Subcutaneous adipose tissue (tissue), 4 donors: ENCODE results near the gene RNF112. TPM values are rescaled to one million over a fixed set of nuclear protein-coding genes. Genes with fewer than 3 reads are reported as not detected.

ENCODE experiments used
- CTCF ChIP-seq: fragments of 450-650 bp; IDR thresholded peaks from one replicate; pipeline ENCODE4 v1.5.1; 2016; ENCODE audit warnings: low read depth, mild to moderate bottlenecking, control low read depth, antibody characterized with exemption, moderate library complexity
- total RNA-seq, 4 donors: library from RNA; depleted of rRNA; stranded (reverse); fragments of >200 nt; gene quantifications; one replicate each; pipeline ENCODE4 v1.1.0, GENCODE V29; 2016

Gene RNF112
- total RNA-seq, 4 donors from 2014 or later: 0.68 to 7.5 (median 1.0) TPM

- no peak for TF ChIP-seq CTCF
These were observed 28.2 kb upstream of the RNF112 start for GRCh38 chr17:19382531-19383444.

- TF ChIP-seq CTCF: no peak
These were observed 27.2 kb upstream of the RNF112 start for GRCh38 chr17:19383681-19384470.

- TF ChIP-seq CTCF: no peak
These were observed 26.2 kb upstream of the RNF112 start for GRCh38 chr17:19384723-19385391.

- TF ChIP-seq CTCF: no peak
These were observed 25.5 kb upstream of the RNF112 start for GRCh38 chr17:19385521-19385983.

- TF ChIP-seq CTCF: no peak
These were observed 24.7 kb upstream of the RNF112 start for GRCh38 chr17:19386051-19386929.

- TF ChIP-seq CTCF: no peak
These were observed 23.8 kb upstream of the RNF112 start, which contains the start of gene MFAP4 for GRCh38 chr17:19386974-19387920. Gene MFAP4 (minus strand): TSS chr17:19387190. CDS start chr17:19387155, 35 bp downstream.
